Posterior vena cava (tissue), 2 donors: ENCODE data around the gene XDH. TPM values are rescaled to one million over a fixed set of nuclear protein-coding genes. Genes with fewer than 3 reads are reported as not detected.

ENCODE experiments used
- DNase-seq: peaks from one replicate; pipeline ENCODE4 v3.0.0-alpha.2; 2020; ENCODE audit warnings: low spot score
- intact Hi-C, 2 donors: fragments of 100-400 bp; cut with DNase I; formaldehyde crosslinking; loops; one replicate each; pipeline versions ENCODE4 v1.14.1 to v1.14.2; 2022 to 2023
- total RNA-seq, 2 donors: library from RNA; stranded (reverse); fragmentation: NEBNext Ultra II Directional; extraction: Animal tissue kit (Norgen Biotek cat#: 25700); gene quantifications; one replicate each; pipeline ENCODE4 v1.2.1, GENCODE V29; 2021
- donor health status: DM: yes; HTN: yes; CAD: no.
- donor health status: DM: yes; HTN: yes; CAD: no.

XDH gene
- total RNA-seq, 2 donors from 2014 or later = not detected

GRCh38 chr2:31406593-31407385, 7.8 kb downstream of the XDH start:
- DNase-seq = no peak
- intact Hi-C loops = no loop called here

- no peak for DNase-seq
- intact Hi-C loops = no loop called here
Measured at GRCh38 chr2:31404827-31405226, 9.7 kb downstream of the XDH start.

- no peak for DNase-seq
- intact Hi-C loops = no loop called here
Measured at GRCh38 chr2:31404302-31404701, 10.2 kb downstream of the XDH start.

- intact Hi-C loops = no loop called here
Measured at GRCh38 chr2:31402388-31402787, 12.2 kb downstream of the XDH start.

GRCh38 chr2:31401580-31401979, 13.0 kb downstream of the XDH start:
- DNase-seq = no peak
- intact Hi-C loops = no loop called here

More at GRCh38 chr2:31402388-31402787, 12.2 kb downstream of the XDH start:
- DNase-seq = no peak

GRCh38 chr2:31398881-31399280, 15.7 kb downstream of the XDH start:
- intact Hi-C loops = loop anchor here in 1 of 2 donors (5.0 kb wide), 1 partner anchor 1772 kb away; no protein-coding TSS in a partner anchor
- DNase-seq = no peak

- intact Hi-C loops = loop anchor here in 1 of 2 donors (5.0 kb wide), 1 partner anchor 1770 kb away; no protein-coding TSS in a partner anchor
- no peak for DNase-seq
Measured at GRCh38 chr2:31397094-31397493, 17.4 kb downstream of the XDH start.

GRCh38 chr2:31390324-31390723, 24.2 kb downstream of the XDH start:
- no peak for DNase-seq
- intact Hi-C loops = no loop called here

GRCh38 chr2:31388736-31389135, 25.8 kb downstream of the XDH start:
- intact Hi-C loops = no loop called here
- no peak for DNase-seq

GRCh38 chr2:31387850-31388249, 26.7 kb downstream of the XDH start:
- intact Hi-C loops = no loop called here
- DNase-seq = no peak

GRCh38 chr2:31386648-31387047, 27.9 kb downstream of the XDH start:
- intact Hi-C loops = no loop called here
- DNase-seq = no peak

GRCh38 chr2:31386172-31386571, 28.4 kb downstream of the XDH start:
- intact Hi-C loops = no loop called here
- no peak for DNase-seq

- DNase-seq = no peak
- intact Hi-C loops = no loop called here
Measured at GRCh38 chr2:31384771-31385276, 29.7 kb downstream of the XDH start.

- DNase-seq = no peak
- intact Hi-C loops = no loop called here
Measured at GRCh38 chr2:31384351-31384750, 30.2 kb downstream of the XDH start.

- intact Hi-C loops = no loop called here
- no peak for DNase-seq
Measured at GRCh38 chr2:31383471-31384153, 30.9 kb downstream of the XDH start.

GRCh38 chr2:31382452-31383120, 32.0 kb downstream of the XDH start:
- intact Hi-C loops = no loop called here
- no peak for DNase-seq

- no peak for DNase-seq
- intact Hi-C loops = no loop called here
Measured at GRCh38 chr2:31381601-31382000, 32.9 kb downstream of the XDH start.

GRCh38 chr2:31380243-31380642, 34.3 kb downstream of the XDH start:
- no peak for DNase-seq
- intact Hi-C loops = no loop called here

- intact Hi-C loops = no loop called here
Measured at GRCh38 chr2:31379747-31380146, 34.8 kb downstream of the XDH start.

More at GRCh38 chr2:31379747-31380146, 34.8 kb downstream of the XDH start:
- no peak for DNase-seq
